Body of pancreas (tissue), 4 donors: ENCODE measurements around the gene NOL6.

ENCODE experiments used
- POLR2A ChIP-seq, 3 donors: fragments of 450-650 bp; IDR thresholded peaks; one replicate each; pipeline ENCODE4 v1.6.1; 2016; ENCODE audit warnings: antibody characterized with exemption in 3 of 3, mild to moderate bottlenecking in 2 of 3
- TF ChIP-seq, protein P1 (sequence below), 7 experiments: fragments of 450-650 bp in 4 of 7; fragments of 200-600 bp in 3 of 7; sonication (generic) in 3 of 7; IDR thresholded peaks; one replicate each; pipeline ENCODE4 v1.5.1; 2016 to 2019; ENCODE audit warnings: antibody characterized with exemption in 7 of 7

DNA sequence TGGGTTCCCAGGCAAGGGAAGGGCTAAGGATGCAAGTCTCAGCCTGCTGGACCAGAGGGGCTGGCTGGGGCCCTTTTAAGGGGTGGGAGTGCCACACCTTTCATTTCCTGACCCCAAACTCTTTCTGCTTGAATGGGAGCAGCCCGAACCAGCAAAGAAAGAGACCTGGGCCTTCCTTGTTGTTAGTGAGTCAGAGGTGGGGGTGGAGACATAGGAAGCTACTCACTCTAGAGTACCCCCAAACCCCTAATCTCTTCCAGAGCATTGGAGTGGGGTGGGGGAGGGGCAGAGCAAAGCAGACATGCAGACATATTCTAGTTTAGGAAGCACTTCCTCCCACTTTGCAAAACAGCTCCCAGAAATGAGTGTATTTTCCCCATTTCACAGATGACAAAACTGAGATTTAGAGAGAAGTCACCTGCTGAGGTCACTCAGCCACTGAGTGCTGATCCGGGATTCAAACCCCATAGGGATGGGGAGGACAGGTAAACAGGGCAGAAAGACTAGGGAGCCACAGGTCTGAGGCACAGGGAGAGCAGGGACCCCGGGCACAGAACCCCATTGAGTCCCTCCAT, 20.4 kb downstream of the NOL6 start:
- TF ChIP-seq, protein P1, sequence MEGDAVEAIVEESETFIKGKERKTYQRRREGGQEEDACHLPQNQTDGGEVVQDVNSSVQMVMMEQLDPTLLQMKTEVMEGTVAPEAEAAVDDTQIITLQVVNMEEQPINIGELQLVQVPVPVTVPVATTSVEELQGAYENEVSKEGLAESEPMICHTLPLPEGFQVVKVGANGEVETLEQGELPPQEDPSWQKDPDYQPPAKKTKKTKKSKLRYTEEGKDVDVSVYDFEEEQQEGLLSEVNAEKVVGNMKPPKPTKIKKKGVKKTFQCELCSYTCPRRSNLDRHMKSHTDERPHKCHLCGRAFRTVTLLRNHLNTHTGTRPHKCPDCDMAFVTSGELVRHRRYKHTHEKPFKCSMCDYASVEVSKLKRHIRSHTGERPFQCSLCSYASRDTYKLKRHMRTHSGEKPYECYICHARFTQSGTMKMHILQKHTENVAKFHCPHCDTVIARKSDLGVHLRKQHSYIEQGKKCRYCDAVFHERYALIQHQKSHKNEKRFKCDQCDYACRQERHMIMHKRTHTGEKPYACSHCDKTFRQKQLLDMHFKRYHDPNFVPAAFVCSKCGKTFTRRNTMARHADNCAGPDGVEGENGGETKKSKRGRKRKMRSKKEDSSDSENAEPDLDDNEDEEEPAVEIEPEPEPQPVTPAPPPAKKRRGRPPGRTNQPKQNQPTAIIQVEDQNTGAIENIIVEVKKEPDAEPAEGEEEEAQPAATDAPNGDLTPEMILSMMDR (IDR thresholded peaks at IDR 0.05): no peak
- TF ChIP-seq POLR2A (IDR thresholded peaks at IDR 0.05): no peak
